K562 (cell line): Measurements from ENCODE around the gene USH1G. TPM values are rescaled to one million over a fixed set of nuclear protein-coding genes. Genes with fewer than 3 reads are reported as not detected.
A peak's percentile ranks its signal among the peaks of the same experiment; 100 is the strongest.

ENCODE experiments used
- ATAC-seq: fragments of 200-7000 bp; cut with Tn5 transposase; 3 replicates; pipeline ENCODE4 v1.9.1; 2020; ENCODE audit warnings: moderate library complexity
- BruUV-seq: library from RNA; stranded (reverse); fragments of 400-500 nt; replicated peaks from 2 replicates; lab custom pipeline; 2021; lab: Mats Ljungman, UMichigan
- CTCF ChIA-PET: fragments of 300-600 bp; formaldehyde crosslinking; extraction: SDS; loops from one replicate; lab custom pipeline; 2021; ENCODE audit warnings: low intra/inter-chr PET ratio; lab: Yijun Ruan, JAX
- POLR2A ChIA-PET: fragments of 300-600, 350-650 bp; sonication (Branson Sonifier 250); formaldehyde crosslinking; extraction: SDS; loops from one replicate; lab custom pipeline; 2021; ENCODE audit warnings: antibody characterized with exemption, inconsistent platforms; lab: Yijun Ruan, JAX
- DNase-seq, 4 experiments: peaks; one replicate each; pipeline versions ENCODE4 v3.0.0 to v3.0.0-alpha.2; 2011 to 2018; ENCODE audit warnings: low spot score in 3 of 4, mixed read lengths in 3 of 4; ENCODE audit errors: extremely low read depth in 1 of 4
- FAIRE-seq: peaks from 2 replicates; lab custom pipeline; 2011; peaks lifted over from hg19 to GRCh38; lab: Jason Lieb, UNC
- H2AFZ ChIP-seq: 2 replicates; pipeline ENCODE4 v1.6.0; 2011; ENCODE audit warnings: low read depth, low read length, control low read depth, inconsistent platforms
- H3K27ac ChIP-seq: fragments of 200-600 bp; 3 replicates; pipeline ENCODE4 v1.8.0; 2011; ENCODE audit warnings: low read depth, mild to moderate bottlenecking, control low read depth, inconsistent platforms, low read length, moderate library complexity, mixed read lengths; ENCODE audit errors: extremely low read depth
- H3K27me3 ChIP-seq, 2 experiments: fragments of 300-600 bp in 1 of 2; 2 replicates in 1 of 2; 3 replicates in 1 of 2; pipeline versions ENCODE4 v1.6.0 to v1.8.0; 2011; ENCODE audit warnings: inconsistent platforms in 2 of 2, low read length in 2 of 2, mild to moderate bottlenecking in 1 of 2, mixed read lengths in 1 of 2, moderate library complexity in 1 of 2; ENCODE audit not compliant: control insufficient read depth in 2 of 2, insufficient read depth in 2 of 2
- H3K36me3 ChIP-seq: fragments of 300-600 bp; 3 replicates; pipeline ENCODE4 v1.8.0; 2011; ENCODE audit warnings: mild to moderate bottlenecking, low read length, inconsistent platforms; ENCODE audit not compliant: control insufficient read depth, insufficient read depth
- H3K4me1 ChIP-seq, 2 experiments: fragments of 200-600 bp in 1 of 2; replicated peaks in 1 of 2; 2 replicates in 1 of 2; 3 replicates in 1 of 2; pipeline versions ENCODE4 v1.5.1 to v1.8.0; 2011; ENCODE audit warnings: inconsistent platforms in 2 of 2, low read length in 2 of 2, mild to moderate bottlenecking in 1 of 2, mixed read lengths in 1 of 2, moderate library complexity in 1 of 2; ENCODE audit not compliant: control insufficient read depth in 2 of 2, insufficient read depth in 2 of 2
- H3K4me2 ChIP-seq: 2 replicates; pipeline ENCODE4 v1.6.1; 2011; ENCODE audit warnings: low read length, control low read depth, inconsistent platforms, mixed read lengths; ENCODE audit not compliant: insufficient read depth
- H3K4me3 ChIP-seq: fragments of 200-600 bp; sonication (generic), shearing (Covaris generic); 2 replicates; pipeline ENCODE4 v1.5.1; 2016; ENCODE audit warnings: control low read depth, inconsistent platforms
- H3K79me2 ChIP-seq: fragments of 200-600 bp; 3 replicates; pipeline ENCODE4 v1.8.0; 2011; ENCODE audit warnings: low read length, inconsistent platforms; ENCODE audit not compliant: control insufficient read depth, insufficient read depth
- H3K9ac ChIP-seq, 2 experiments: 2 replicates each; pipeline versions ENCODE4 v1.6.0 to v1.6.1; 2011; ENCODE audit warnings: low read depth in 2 of 2, low read length in 2 of 2, control low read depth in 1 of 2, inconsistent platforms in 1 of 2, mild to moderate bottlenecking in 1 of 2, mixed read lengths in 1 of 2; ENCODE audit not compliant: insufficient read depth in 1 of 2
- H3K9me1 ChIP-seq: one replicate; pipeline ENCODE4 v1.6.0; 2011; ENCODE audit warnings: inconsistent platforms, mild to moderate bottlenecking, low read length, moderate library complexity; ENCODE audit not compliant: control insufficient read depth, insufficient read depth
- H3K9me3 ChIP-seq: replicated peaks from 2 replicates; pipeline ENCODE4 v1.5.1; 2011; ENCODE audit warnings: low read depth, low read length, inconsistent platforms; ENCODE audit not compliant: control insufficient read depth, insufficient read depth
- H4K20me1 ChIP-seq: replicated peaks from 2 replicates; pipeline ENCODE4 v1.6.1; 2011; ENCODE audit warnings: low read length, inconsistent platforms, mixed read lengths; ENCODE audit not compliant: control insufficient read depth, insufficient read depth
- BHLHE40 ChIP-seq: IDR thresholded peaks from 2 replicates; pipeline ENCODE4 v1.6.1; 2011; ENCODE audit warnings: low read length, improper control_type of control experiment
- CREB1 ChIP-seq, 2 experiments: sonication (generic) in 1 of 2; formaldehyde crosslinking in 1 of 2; IDR thresholded peaks; 2 replicates each; pipeline versions ENCODE4 v1.6.1 to v1.8.0; 2012 to 2022; ENCODE audit warnings: inconsistent platforms in 1 of 2, mild to moderate bottlenecking in 1 of 2, missing genetic modification reagents in 1 of 2, moderate library complexity in 1 of 2
- GABPB1 ChIP-seq: sonication (generic); formaldehyde crosslinking; IDR thresholded peaks from 2 replicates; pipeline ENCODE4 v1.8.0; 2022; ENCODE audit warnings: mild to moderate bottlenecking, missing genetic modification reagents
- KDM4B ChIP-seq, 2 experiments: fragments of 450-650 bp in 1 of 2; sonication (generic) in 1 of 2; IDR thresholded peaks; 2 replicates each; pipeline ENCODE4 v1.6.1; 2016 to 2017; ENCODE audit warnings: borderline replicate concordance in 2 of 2, antibody characterized with exemption in 1 of 2, low read depth in 1 of 2, mild to moderate bottlenecking in 1 of 2
- LCOR ChIP-seq: sonication (generic); formaldehyde crosslinking; IDR thresholded peaks from 2 replicates; pipeline ENCODE4 v1.8.0; 2022; ENCODE audit warnings: mild to moderate bottlenecking, missing genetic modification reagents
- NCOA2 ChIP-seq, 2 experiments: fragments of 450-650 bp; IDR thresholded peaks; 2 replicates each; pipeline ENCODE4 v1.6.1; 2018; ENCODE audit warnings: mild to moderate bottlenecking in 2 of 2, moderate library complexity in 1 of 2; ENCODE audit not compliant: partially characterized antibody in 2 of 2
- POU5F1 ChIP-seq: fragments of 150-350 bp; IDR thresholded peaks from 2 replicates; pipeline ENCODE4 v1.6.1; 2014; ENCODE audit warnings: borderline replicate concordance, low read length, low read depth, mild to moderate bottlenecking; ENCODE audit not compliant: partially characterized antibody
- PTRF ChIP-seq: fragments of 450-650 bp; IDR thresholded peaks from 2 replicates; pipeline ENCODE4 v1.6.1; 2016; ENCODE audit warnings: mild to moderate bottlenecking, missing genetic modification characterization, missing compliant biosample characterization
- SMC3 ChIP-seq: conservative IDR thresholded peaks from 2 replicates; pipeline ENCODE4 v1.6.1; 2011; ENCODE audit warnings: low read depth, low read length, improper control_type of control experiment; ENCODE audit not compliant: insufficient read depth
- TEAD1 ChIP-seq, 2 experiments: fragments of 450-650 bp in 1 of 2; sonication (generic) in 1 of 2; formaldehyde crosslinking; IDR thresholded peaks; 2 replicates each; pipeline versions ENCODE4 v1.4.0 to v1.8.0; 2020 to 2022; ENCODE audit warnings: mild to moderate bottlenecking in 2 of 2, missing genetic modification reagents in 1 of 2
- WGBS: fragments of 100-300 bp; shearing (Covaris generic); methylation state at CpG from one replicate; pipeline ENCODE4 v1.1.6; 2016; ENCODE audit warnings: low coverage, mixed read lengths; ENCODE audit not compliant: insufficient coverage; ENCODE audit errors: missing lambda C conversion rate; 5-methylcytosine and 5-hydroxymethylcytosine counted together
- in situ Hi-C: fragments of 300-500 bp; cut with MboI; formaldehyde crosslinking; loops from 4 replicates; pipeline ENCODE4 v1.15.0; 2018; ENCODE audit warnings: inconsistent platforms, mixed read lengths
- intact Hi-C: fragments of 100-400 bp; cut with micrococcal nuclease; formaldehyde crosslinking; loops from 2 replicates; pipeline ENCODE4 v1.14.2; 2022
- polyA plus RNA-seq, 8 experiments: library from polyadenylated mRNA; depleted of rRNA in 4 of 8; stranded (reverse) in 5 of 8; unstranded in 3 of 8; fragments of >200 nt; fragmentation: Nextera tagmentation in 2 of 8; fragmentation: Illumina TruSeq in 1 of 8; extraction: Ambion mirVana in 2 of 8; extraction: Trizol in 1 of 8; gene quantifications; 2 replicates each; pipeline versions ENCODE4 v1.2.1 to v1.2.3, GENCODE V29; 2011 to 2014; ENCODE audit warnings: inconsistent platforms in 1 of 8, missing spikeins in 1 of 8
- total RNA-seq, 7 experiments: library from RNA; depleted of rRNA in 6 of 7; stranded (reverse); fragments of >200 nt in 6 of 7; fragmentation: Illumina TruSeq in 2 of 7; extraction: Trizol in 2 of 7; gene quantifications; 2 replicates each; pipeline versions ENCODE4 v1.2.1 to v1.2.3, GENCODE V29; 2011 to 2021; ENCODE audit warnings: low replicate concordance in 1 of 7
- TF ChIP-seq, protein P1 (sequence below): fragments of 250-450 bp; sonication (Bioruptor Pico); IDR thresholded peaks from 2 replicates; pipeline ENCODE4 v1.8.0; 2022; ENCODE audit warnings: inconsistent platforms
- TF ChIP-seq, protein P2 (sequence below), 2 experiments: fragments of 450-650 bp; IDR thresholded peaks; 2 replicates each; pipeline ENCODE4 v1.6.1; 2016
- TF ChIP-seq, protein P3 (sequence below): fragments of 450-650 bp; IDR thresholded peaks from 2 replicates; pipeline ENCODE4 v1.6.1; 2016; ENCODE audit warnings: antibody characterized with exemption

The USH1G gene
- total and polyA plus RNA-seq, 9 of the 15 experiments (the other 6 are each of a cell fraction or from before 2014, with no cell fraction given) = 0.22 to 1.00 (median 0.64) TPM; not detected in 2

DNA sequence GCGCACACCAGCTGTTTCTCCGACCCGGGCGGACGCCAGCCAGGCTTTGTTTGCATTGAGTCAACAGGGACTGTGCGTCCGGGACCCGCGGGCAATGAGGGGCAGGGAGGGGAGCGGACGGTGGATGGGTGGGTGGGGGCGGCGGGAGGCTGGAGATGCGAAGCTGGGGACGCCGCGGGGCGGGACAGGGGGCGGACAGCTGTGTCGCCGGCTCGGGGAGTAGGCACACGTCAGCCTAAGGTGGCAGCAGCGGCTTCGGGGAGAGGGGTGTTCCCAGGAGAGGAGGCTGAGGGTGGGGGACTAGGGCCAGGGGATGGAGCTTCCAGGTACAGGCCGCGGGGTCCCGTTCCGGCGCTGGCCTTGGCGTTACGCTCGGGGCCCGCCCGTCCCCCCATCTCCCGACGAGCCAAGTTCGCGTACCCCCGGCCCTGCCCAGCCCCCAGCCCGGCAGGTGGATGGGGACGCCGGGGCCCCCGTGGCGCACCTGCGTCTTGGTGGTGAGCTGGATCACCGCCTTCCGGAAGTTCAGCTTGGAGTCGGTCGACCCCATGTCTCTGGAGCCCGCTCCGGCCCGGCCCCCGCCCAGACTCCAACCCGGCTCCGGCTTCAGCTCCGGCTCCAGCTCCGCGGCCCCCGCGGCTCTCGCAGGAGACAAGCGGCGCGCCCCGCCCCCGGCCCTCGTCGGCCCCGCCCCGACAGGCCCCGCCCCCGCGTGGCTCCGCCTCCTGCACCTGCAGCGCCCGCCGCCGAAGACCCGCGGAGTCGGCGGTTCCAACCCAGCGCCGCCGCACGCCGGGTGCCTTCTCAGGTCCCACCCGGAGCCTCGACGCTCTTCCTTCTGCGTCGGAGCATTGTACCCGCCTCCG, 49.3 kb upstream of the USH1G start, which contains the start of gene HID1:
Gene HID1 (minus strand): TSS at position 653 of the 866 bp plus-strand sequence. CDS start 103 bp downstream, at position 550.
- CTCF ChIA-PET = no interaction called here
- Histone ChIP-seq H3K9ac (peak within 1 kb of the TSS in 1 of 2 experiments; percentile 89; a peak in 2 of 4 replicates), H3K9me3 (no peaks in the 10 kb centered on the region), H4K20me1 (0 out of 2 replicates have a peak, but pooled peaks cover 4% of the 10 kb centered on the region), H3K27ac (no peak within 1 kb of the TSS), H3K79me2 (no peaks in the 10 kb centered on the region), H3K4me2 (peak within 1 kb of the TSS; percentile 77), H3K9me1 (no peaks in the 10 kb centered on the region), H3K4me1 (peaks cover 3 to 19% of the 10 kb centered on the region in 2 experiments; a peak in 3 of 5 replicates), H2AFZ (peak within 1 kb of the TSS; percentile 88), H3K27me3 (0 out of 5 replicates have a peak, but pooled peaks cover 0 to 4% of the 10 kb centered on the region in 2 experiments), H3K4me3 (peak within 1 kb of the TSS; percentile 46), H3K36me3 (no peaks in the 10 kb centered on the region)
- in situ Hi-C loops = no loop called here
- FAIRE-seq = no peak
- no TSS peak for BruUV-seq
- peak; percentile 96 for ATAC-seq
- DNase-seq = peak; percentile 80 to 95 (median 90)
- 9% methylated on average over 23 of the region's 95 CpGs for WGBS
- POLR2A ChIA-PET = interaction anchor here (0.6 to 1.6 kb wide), 7 partner anchors 9 to 103 kb away, joined by 3 to 6 read pairs (median 4); partner anchors contain the start of genes FDXR and MRPL58
- intact Hi-C loops = no loop called here
- TF ChIP-seq NCOA2 (IDR thresholded peaks at IDR 0.05; ENCODE audit: partially characterized antibody in 2 of 2) (no peak), KDM4B (IDR thresholded peaks at IDR 0.05; ENCODE audit: borderline replicate concordance in 2 of 2, low read depth in 1 of 2) (no peak), TEAD1 (CRISPR knock-in tag; IDR thresholded peaks at IDR 0.05) (no peak), BHLHE40 (0 out of 2 replicates have a peak, but pooled peaks have one; percentile 8), POU5F1 (no peak), PTRF (tag) (no peak), CREB1 (IDR thresholded peaks at IDR 0.05) (no peak), CREB1 (CRISPR knock-in tag; IDR thresholded peaks at IDR 0.05) (0 out of 2 replicates have a peak, but pooled peaks have one; percentile 5), SMC3 (no peak), GABPB1 (CRISPR knock-in tag) (peak; percentile 47; the same call in 1 of the 2 replicates), LCOR (CRISPR knock-in tag) (no peak)
- TF ChIP-seq, protein P1, sequence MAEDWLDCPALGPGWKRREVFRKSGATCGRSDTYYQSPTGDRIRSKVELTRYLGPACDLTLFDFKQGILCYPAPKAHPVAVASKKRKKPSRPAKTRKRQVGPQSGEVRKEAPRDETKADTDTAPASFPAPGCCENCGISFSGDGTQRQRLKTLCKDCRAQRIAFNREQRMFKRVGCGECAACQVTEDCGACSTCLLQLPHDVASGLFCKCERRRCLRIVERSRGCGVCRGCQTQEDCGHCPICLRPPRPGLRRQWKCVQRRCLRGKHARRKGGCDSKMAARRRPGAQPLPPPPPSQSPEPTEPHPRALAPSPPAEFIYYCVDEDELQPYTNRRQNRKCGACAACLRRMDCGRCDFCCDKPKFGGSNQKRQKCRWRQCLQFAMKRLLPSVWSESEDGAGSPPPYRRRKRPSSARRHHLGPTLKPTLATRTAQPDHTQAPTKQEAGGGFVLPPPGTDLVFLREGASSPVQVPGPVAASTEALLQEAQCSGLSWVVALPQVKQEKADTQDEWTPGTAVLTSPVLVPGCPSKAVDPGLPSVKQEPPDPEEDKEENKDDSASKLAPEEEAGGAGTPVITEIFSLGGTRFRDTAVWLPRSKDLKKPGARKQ (CRISPR knock-in tag) = no peak
- TF ChIP-seq, protein P2, sequence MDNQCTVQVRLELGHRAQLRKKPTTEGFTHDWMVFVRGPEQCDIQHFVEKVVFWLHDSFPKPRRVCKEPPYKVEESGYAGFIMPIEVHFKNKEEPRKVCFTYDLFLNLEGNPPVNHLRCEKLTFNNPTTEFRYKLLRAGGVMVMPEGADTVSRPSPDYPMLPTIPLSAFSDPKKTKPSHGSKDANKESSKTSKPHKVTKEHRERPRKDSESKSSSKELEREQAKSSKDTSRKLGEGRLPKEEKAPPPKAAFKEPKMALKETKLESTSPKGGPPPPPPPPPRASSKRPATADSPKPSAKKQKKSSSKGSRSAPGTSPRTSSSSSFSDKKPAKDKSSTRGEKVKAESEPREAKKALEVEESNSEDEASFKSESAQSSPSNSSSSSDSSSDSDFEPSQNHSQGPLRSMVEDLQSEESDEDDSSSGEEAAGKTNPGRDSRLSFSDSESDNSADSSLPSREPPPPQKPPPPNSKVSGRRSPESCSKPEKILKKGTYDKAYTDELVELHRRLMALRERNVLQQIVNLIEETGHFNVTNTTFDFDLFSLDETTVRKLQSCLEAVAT (IDR thresholded peaks at IDR 0.05) = no peak
- TF ChIP-seq, protein P3, sequence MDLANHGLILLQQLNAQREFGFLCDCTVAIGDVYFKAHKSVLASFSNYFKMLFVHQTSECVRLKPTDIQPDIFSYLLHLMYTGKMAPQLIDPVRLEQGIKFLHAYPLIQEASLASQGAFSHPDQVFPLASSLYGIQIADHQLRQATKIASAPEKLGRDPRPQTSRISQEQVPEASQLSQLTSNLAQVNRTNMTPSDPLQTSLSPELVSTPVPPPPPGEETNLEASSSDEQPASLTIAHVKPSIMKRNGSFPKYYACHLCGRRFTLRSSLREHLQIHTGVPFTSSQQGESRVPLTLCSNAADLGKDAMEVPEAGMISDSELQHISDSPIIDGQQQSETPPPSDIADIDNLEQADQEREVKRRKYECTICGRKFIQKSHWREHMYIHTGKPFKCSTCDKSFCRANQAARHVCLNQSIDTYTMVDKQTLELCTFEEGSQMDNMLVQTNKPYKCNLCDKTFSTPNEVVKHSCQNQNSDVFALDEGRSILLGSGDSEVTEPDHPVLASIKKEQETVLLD = no peak
